NCI-H774 (cell line): Measurements from ENCODE around the gene CSGALNACT2.

Experiments
- DNase-seq: peaks from one replicate; lab custom pipeline; 2025; lab: John Stamatoyannopoulos, UW

The CSGALNACT2 gene

GRCh38 chr10:43229208-43230061 lies 91.2 kb downstream of the CSGALNACT2 start:
- no peak for DNase-seq

GRCh38 chr10:43230101-43230908 lies 92.1 kb downstream of the CSGALNACT2 start:
- DNase-seq, result no peak

- DNase-seq, result no peak
Observed at GRCh38 chr10:43230909-43231522, 92.8 kb downstream of the CSGALNACT2 start.

GRCh38 chr10:43231523-43232078 lies 93.4 kb downstream of the CSGALNACT2 start:
- no peak for DNase-seq

DNA sequence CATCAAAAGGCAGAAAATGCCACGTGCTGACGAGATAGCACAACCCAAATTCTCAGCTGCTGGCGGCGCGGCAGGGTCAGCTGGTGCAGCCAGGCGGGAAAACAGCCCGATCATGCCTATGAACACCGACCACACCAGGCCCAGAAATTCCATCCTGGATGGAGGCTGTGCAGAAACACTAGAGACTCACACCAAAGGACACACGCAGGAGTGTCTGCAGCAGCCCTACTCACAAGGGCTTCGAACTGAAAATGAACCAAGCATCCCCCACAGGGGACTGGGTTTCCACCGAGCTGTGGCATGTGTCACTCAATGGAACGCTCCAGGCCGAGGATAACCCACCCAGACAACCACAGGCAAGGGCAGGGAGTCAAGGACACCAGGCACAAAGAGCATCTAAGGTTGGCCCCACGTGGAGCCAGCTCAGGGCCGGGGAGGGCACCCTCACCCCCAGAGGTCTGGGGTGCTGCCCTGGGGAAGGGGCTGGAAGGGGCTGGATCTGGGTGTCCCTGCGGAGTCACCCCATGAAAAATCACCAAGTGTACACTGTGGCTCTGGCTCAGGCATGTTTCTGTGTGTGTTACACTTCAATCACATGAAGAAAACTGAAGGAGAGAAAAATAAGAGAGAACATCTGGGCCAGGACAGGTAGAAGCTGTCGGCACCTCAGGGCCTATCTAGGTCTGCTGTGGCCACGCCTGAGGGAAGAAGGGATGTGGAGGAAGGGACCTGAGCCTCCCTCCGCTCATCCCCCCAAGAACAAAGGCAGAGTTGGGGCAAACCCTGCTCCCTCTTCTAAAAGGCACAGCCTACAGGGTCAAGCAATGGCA lies 95.6 kb downstream of the CSGALNACT2 start:
- DNase-seq, result no peak

DNA sequence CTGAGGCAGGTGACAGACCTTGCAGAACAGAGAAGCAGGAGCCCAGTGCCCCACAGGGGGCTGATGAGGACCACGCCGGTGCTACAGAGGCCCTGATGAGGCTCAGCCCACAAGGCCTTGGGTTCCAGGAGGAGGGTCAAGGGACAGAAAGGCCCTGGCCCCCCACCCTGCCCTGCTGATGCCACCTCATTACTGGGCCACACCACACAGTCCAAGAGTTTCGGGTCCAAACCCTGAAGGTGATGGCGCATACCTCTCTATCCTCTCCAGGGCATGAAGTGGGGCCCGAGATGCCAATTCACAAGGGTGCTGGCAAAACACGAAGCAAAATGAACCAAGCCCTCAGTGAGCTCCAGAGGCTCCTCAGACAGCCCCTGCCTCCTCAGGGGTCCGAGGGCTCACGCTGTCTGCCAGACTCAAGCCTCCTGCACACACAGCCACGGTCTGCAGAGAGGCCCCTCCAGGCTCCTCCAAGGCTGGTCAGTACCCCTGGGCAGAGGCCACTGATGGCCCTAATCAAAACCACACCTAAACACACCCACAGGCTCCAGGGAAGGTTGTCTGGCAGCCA lies 96.3 kb downstream of the CSGALNACT2 start:
- DNase-seq, result no peak
